Endometrial microvascular endothelial cells (primary cell): ENCODE measurements around the gene CST9L. TPM values are rescaled to one million over a fixed set of nuclear protein-coding genes. Genes with fewer than 3 reads are reported as not detected.
"Not testable (repeated sequence)": the region's sequence is repeated elsewhere in the genome, so short reads cannot be mapped to it uniquely, and the experiment has no call there.

Experiments used
- in situ Hi-C: cut with HindIII; loops from 2 replicates; pipeline ENCODE4 v1.10.0; 2017; ENCODE audit warnings: low sequenced_read_pairs, low pct_unique_long_range_greater_than_20kb; ENCODE audit errors: inconsistent ontology term
- total RNA-seq: library from RNA; depleted of rRNA; stranded (reverse); fragments of >200 nt; gene quantifications from one replicate; pipeline ENCODE4 v1.2.3, GENCODE V29; 2015; ENCODE audit errors: inconsistent ontology term

CST9L gene
- total RNA-seq, 1 donor from 2014 or later = not detected

GRCh38 chr20:23588434-23589403, 20.4 kb upstream of the CST9L start:
- in situ Hi-C loops = no loop called here

- in situ Hi-C loops = no loop called here
Measured at GRCh38 chr20:23587631-23588030, 19.3 kb upstream of the CST9L start.

GRCh38 chr20:23586735-23587525, 18.6 kb upstream of the CST9L start:
- in situ Hi-C loops = no loop called here

GRCh38 chr20:23585808-23586734, 17.8 kb upstream of the CST9L start:
- in situ Hi-C loops = no loop called here

- in situ Hi-C loops = no loop called here
Measured at GRCh38 chr20:23585449-23585807, 17.1 kb upstream of the CST9L start.

- in situ Hi-C loops = no loop called here
Measured at GRCh38 chr20:23584434-23585199, 16.3 kb upstream of the CST9L start.

- in situ Hi-C loops = no loop called here
Measured at GRCh38 chr20:23583526-23583925, 15.2 kb upstream of the CST9L start.

- in situ Hi-C loops = no loop called here
Measured at GRCh38 chr20:23582293-23582692, 14.0 kb upstream of the CST9L start.

GRCh38 chr20:23581833-23582232, 13.5 kb upstream of the CST9L start:
- in situ Hi-C loops = not testable (repeated sequence)

GRCh38 chr20:23574977-23575376, 6.7 kb upstream of the CST9L start:
- in situ Hi-C loops = no loop called here

- in situ Hi-C loops = no loop called here
Measured at GRCh38 chr20:23570178-23570760, 2.0 kb upstream of the CST9L start.

- in situ Hi-C loops = no loop called here
Measured at GRCh38 chr20:23569570-23569969, 1.3 kb upstream of the CST9L start.

- in situ Hi-C loops = no loop called here
Measured at GRCh38 chr20:23568971-23569330, 667 bp upstream of the CST9L start.

GRCh38 chr20:23566199-23566932, 1.9 kb downstream of the CST9L start:
- in situ Hi-C loops = no loop called here

GRCh38 chr20:23565503-23566045, 2.7 kb downstream of the CST9L start:
- in situ Hi-C loops = no loop called here

GRCh38 chr20:23564927-23565326, 3.4 kb downstream of the CST9L start:
- in situ Hi-C loops = no loop called here

- in situ Hi-C loops = no loop called here
Measured at GRCh38 chr20:23562721-23563342, 5.5 kb downstream of the CST9L start.
